Measurements from ENCODE around the gene TRIM45. TPM values are rescaled to one million over a fixed set of nuclear protein-coding genes. Genes with fewer than 3 reads are reported as not detected.

The TRIM45 gene
- total and polyA plus RNA-seq, 2 of the 4 experiments (the other 2 are of a cell fraction): 2.0 to 5.1 TPM

DNA sequence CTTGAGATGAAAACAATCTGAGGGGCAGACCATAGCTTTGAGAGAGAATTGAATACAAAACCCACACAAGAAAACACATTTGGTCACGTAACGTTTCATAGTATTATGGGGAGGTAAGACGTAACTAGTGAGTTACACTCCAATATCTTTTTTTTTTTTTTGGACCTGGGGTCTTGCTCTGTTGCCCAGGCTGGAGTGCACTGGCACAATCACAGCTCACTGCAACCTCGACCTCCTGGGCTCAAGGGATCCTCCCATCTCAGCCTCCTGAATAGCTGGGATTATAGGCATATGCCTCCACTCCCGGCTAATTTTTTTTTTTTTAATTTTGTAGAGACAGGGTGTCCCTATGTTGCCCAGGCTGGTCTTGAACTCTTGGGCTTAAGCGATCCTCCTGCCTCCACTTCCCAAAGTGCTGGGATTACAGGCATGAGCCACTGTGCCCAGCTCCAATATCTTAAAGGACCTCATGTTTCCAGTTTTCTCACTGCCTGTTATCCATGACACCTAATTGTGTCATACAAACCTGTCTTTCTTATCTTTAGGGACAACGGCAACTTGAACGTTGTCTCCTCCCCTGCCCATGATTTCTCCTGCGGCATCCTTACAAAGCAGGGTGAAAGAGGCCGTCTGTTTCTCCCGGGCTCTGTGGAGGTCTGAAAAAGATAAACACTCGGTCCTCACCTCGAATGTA, 5.3 kb downstream of the TRIM45 start:
- in situ Hi-C loops (cut with MboI; ENCODE audit: low sequenced_read_pairs): no loop called here
- Histone ChIP-seq H3K14ac (replicated peaks; ENCODE audit: low read depth, low read length) (no peak overlapping the region), H3K9ac (ENCODE audit: low read depth, low read length) (no peak overlapping the region), H2BK20ac (ENCODE audit: low read depth, low read length) (no peak overlapping the region), H3K4me2 (ENCODE audit: low read depth, low read length) (no peak overlapping the region), H3K9me3 (ENCODE audit: control insufficient read depth, insufficient read depth, low read length) (no peaks in the 10 kb centered on the region), H4K8ac (ENCODE audit: low read depth in 2 of 2, low read length in 2 of 2) (no peak overlapping the region), H2AFZ (replicated peaks; ENCODE audit: low read length, poor library complexity) (no peak overlapping the region), H3K79me1 (ENCODE audit: low read depth in 1 of 2, low read length in 2 of 2) (peaks cover 5 to 8% of the 10 kb centered on the region in 2 experiments; a peak in 1 of 4 replicates), H3K18ac (ENCODE audit: low read depth, low read length) (no peak overlapping the region), H3K23ac (ENCODE audit: low read depth, low read length) (no peak overlapping the region), H2AK9ac (replicated peaks; ENCODE audit: low read depth, low read length, poor library complexity) (no peak overlapping the region), H3K4ac (ENCODE audit: low read depth, low read length) (no peak overlapping the region), H4K91ac (ENCODE audit: insufficient read depth, low read depth, low read length) (no peak overlapping the region), H2BK5ac (ENCODE audit: low read depth, low read length, poor library complexity, severe bottlenecking) (no peak overlapping the region), H3K27ac (ENCODE audit: insufficient read depth, low read length) (no peak overlapping the region), H4K20me1 (ENCODE audit: insufficient read depth, low read length) (no peaks in the 10 kb centered on the region), H2AK5ac (ENCODE audit: low read depth, low read length) (no peak overlapping the region), H2BK120ac (ENCODE audit: low read depth, low read length) (no peak overlapping the region), H4K5ac (ENCODE audit: low read depth, low read length) (no peak overlapping the region), H3K9me1 (ENCODE audit: insufficient read depth, low read length) (peaks cover 5% of the 10 kb centered on the region; the same call in 1 of the 2 replicates), H3K27me3 (ENCODE audit: control insufficient read depth, insufficient read depth, low read length) (no peaks in the 10 kb centered on the region), H3K4me3 (ENCODE audit: insufficient read depth, low read depth, low read length) (no peak overlapping the region), H3K36me3 (ENCODE audit: control insufficient read depth, insufficient read depth, low read length) (peaks cover 13% of the 10 kb centered on the region), H3K4me1 (ENCODE audit: control insufficient read depth, insufficient read depth, low read length) (peaks cover 5% of the 10 kb centered on the region; the same call in 1 of the 2 replicates), H3K56ac (ENCODE audit: extremely low read depth, insufficient read depth, low read length) (no peak overlapping the region), H2BK15ac (ENCODE audit: low read depth, low read length) (no peak overlapping the region)
- ATAC-seq (ENCODE audit: low read depth) (no peak), DNase-seq (no peak)
- ChIA-PET POLR2A (ENCODE audit: unreplicated experiment) (no interaction called here), CTCF (interaction anchor here (0.9 to 1.0 kb wide), 2 partner anchors 22 kb away, joined by 3 to 4 read pairs; no protein-coding TSS in a partner anchor)
- WGBS, 2 experiments (ENCODE audit: extremely low coverage in 2 of 2, insufficient read length in 1 of 2): 41% methylated on average over 5 of the region's 13 CpGs; no CpG with 5 or more reads in 1 of the 2 experiments
- intact Hi-C loops (cut with micrococcal nuclease): no loop called here
- BruUV-seq (replicated peaks): no TSS peak
- dilution Hi-C loops (cut with HindIII; ENCODE audit: low sequenced_read_pairs, unreplicated experiment): no loop called here
- TF ChIP-seq CHD1 (IDR thresholded peaks at IDR 0.05; ENCODE audit: low read depth, low read length) (no peak), POLR2A (IDR thresholded peaks at IDR 0.05; ENCODE audit: low read depth, low read length) (no peak), CEBPB (IDR thresholded peaks at IDR 0.05; ENCODE audit: low read depth, low read length) (no peak), RFX5 (IDR thresholded peaks at IDR 0.05; ENCODE audit: low read depth, low read length) (no peak), MAZ (IDR thresholded peaks at IDR 0.05; ENCODE audit: borderline replicate concordance, low read depth, low read length) (no peak), RCOR1 (IDR thresholded peaks at IDR 0.05; ENCODE audit: insufficient replicate concordance, low read length) (no peak), RAD21 (IDR thresholded peaks at IDR 0.05; ENCODE audit: low read length) (no peak), FOS (IDR thresholded peaks at IDR 0.05; ENCODE audit: low read depth, low read length) (no peak), NFE2L2 (IDR thresholded peaks at IDR 0.05; ENCODE audit: low read depth, low read length) (no peak), MAFK (IDR thresholded peaks at IDR 0.05; ENCODE audit: low read depth, low read length) (no peak), SMC3 (IDR thresholded peaks at IDR 0.05; ENCODE audit: low read depth, low read length) (no peak), MXI1 (IDR thresholded peaks at IDR 0.05; ENCODE audit: borderline replicate concordance, low read depth, low read length) (no peak), BHLHE40 (IDR thresholded peaks at IDR 0.05; ENCODE audit: low read depth, low read length) (no peak)
- TF ChIP-seq, protein P1, sequence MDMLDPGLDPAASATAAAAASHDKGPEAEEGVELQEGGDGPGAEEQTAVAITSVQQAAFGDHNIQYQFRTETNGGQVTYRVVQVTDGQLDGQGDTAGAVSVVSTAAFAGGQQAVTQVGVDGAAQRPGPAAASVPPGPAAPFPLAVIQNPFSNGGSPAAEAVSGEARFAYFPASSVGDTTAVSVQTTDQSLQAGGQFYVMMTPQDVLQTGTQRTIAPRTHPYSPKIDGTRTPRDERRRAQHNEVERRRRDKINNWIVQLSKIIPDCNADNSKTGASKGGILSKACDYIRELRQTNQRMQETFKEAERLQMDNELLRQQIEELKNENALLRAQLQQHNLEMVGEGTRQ (IDR thresholded peaks at IDR 0.05; ENCODE audit: low read depth, low read length): no peak
- TF ChIP-seq, protein P2, sequence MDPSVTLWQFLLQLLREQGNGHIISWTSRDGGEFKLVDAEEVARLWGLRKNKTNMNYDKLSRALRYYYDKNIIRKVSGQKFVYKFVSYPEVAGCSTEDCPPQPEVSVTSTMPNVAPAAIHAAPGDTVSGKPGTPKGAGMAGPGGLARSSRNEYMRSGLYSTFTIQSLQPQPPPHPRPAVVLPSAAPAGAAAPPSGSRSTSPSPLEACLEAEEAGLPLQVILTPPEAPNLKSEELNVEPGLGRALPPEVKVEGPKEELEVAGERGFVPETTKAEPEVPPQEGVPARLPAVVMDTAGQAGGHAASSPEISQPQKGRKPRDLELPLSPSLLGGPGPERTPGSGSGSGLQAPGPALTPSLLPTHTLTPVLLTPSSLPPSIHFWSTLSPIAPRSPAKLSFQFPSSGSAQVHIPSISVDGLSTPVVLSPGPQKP (IDR thresholded peaks at IDR 0.05; ENCODE audit: borderline replicate concordance, low read depth, low read length): no peak
- TF ChIP-seq, protein P3, sequence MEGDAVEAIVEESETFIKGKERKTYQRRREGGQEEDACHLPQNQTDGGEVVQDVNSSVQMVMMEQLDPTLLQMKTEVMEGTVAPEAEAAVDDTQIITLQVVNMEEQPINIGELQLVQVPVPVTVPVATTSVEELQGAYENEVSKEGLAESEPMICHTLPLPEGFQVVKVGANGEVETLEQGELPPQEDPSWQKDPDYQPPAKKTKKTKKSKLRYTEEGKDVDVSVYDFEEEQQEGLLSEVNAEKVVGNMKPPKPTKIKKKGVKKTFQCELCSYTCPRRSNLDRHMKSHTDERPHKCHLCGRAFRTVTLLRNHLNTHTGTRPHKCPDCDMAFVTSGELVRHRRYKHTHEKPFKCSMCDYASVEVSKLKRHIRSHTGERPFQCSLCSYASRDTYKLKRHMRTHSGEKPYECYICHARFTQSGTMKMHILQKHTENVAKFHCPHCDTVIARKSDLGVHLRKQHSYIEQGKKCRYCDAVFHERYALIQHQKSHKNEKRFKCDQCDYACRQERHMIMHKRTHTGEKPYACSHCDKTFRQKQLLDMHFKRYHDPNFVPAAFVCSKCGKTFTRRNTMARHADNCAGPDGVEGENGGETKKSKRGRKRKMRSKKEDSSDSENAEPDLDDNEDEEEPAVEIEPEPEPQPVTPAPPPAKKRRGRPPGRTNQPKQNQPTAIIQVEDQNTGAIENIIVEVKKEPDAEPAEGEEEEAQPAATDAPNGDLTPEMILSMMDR (conservative IDR thresholded peaks at IDR 0.05; ENCODE audit: low read depth, low read length): no peak

Measured in IMR-90 (cell line).